SJSA1 (cell line): ENCODE results near the gene CPT1A. TPM values are rescaled to one million over a fixed set of nuclear protein-coding genes. Genes with fewer than 3 reads are reported as not detected.
"Not testable (repeated sequence)": the region's sequence is repeated elsewhere in the genome, so short reads cannot be mapped to it uniquely, and the experiment has no call there.

Source experiments
- DNase-seq, 2 experiments: peaks; one replicate each; pipeline ENCODE4 v3.0.0-alpha.2; 2015 to 2020; ENCODE audit warnings: low spot score in 2 of 2, low read depth in 1 of 2
- H3K27ac ChIP-seq: fragments of 250-450 bp; sonication (Bioruptor Pico); 2 replicates; pipeline ENCODE4 v1.5.1; 2020; ENCODE audit warnings: mild to moderate bottlenecking, moderate library complexity
- H3K27me3 ChIP-seq: fragments of 250-450 bp; sonication (Bioruptor Pico); replicated peaks from 2 replicates; pipeline ENCODE4 v1.5.1; 2020; ENCODE audit warnings: mild to moderate bottlenecking, moderate library complexity
- H3K36me3 ChIP-seq: fragments of 250-450 bp; sonication (Bioruptor Pico); 2 replicates; pipeline ENCODE4 v1.5.1; 2020; ENCODE audit warnings: mild to moderate bottlenecking
- H3K4me1 ChIP-seq: fragments of 250-450 bp; sonication (Bioruptor Pico); replicated peaks from 2 replicates; pipeline ENCODE4 v1.6.1; 2021; ENCODE audit warnings: mild to moderate bottlenecking
- H3K4me3 ChIP-seq: fragments of 250-450 bp; sonication (Bioruptor Pico); 2 replicates; pipeline ENCODE4 v1.5.1; 2020; ENCODE audit warnings: mild to moderate bottlenecking
- H3K9me3 ChIP-seq: fragments of 250-450 bp; sonication (Bioruptor Pico); replicated peaks from 2 replicates; pipeline ENCODE4 v1.5.1; 2020; ENCODE audit warnings: mild to moderate bottlenecking
- total RNA-seq: library from RNA; depleted of rRNA; stranded (reverse); fragments of >200 nt; shearing (Covaris generic); gene quantifications from 2 replicates; pipeline ENCODE4 v1.2.3, GENCODE V29; 2014

Gene CPT1A
- total RNA-seq, 1 experiment from 2014 or later = 61.1 TPM

DNA sequence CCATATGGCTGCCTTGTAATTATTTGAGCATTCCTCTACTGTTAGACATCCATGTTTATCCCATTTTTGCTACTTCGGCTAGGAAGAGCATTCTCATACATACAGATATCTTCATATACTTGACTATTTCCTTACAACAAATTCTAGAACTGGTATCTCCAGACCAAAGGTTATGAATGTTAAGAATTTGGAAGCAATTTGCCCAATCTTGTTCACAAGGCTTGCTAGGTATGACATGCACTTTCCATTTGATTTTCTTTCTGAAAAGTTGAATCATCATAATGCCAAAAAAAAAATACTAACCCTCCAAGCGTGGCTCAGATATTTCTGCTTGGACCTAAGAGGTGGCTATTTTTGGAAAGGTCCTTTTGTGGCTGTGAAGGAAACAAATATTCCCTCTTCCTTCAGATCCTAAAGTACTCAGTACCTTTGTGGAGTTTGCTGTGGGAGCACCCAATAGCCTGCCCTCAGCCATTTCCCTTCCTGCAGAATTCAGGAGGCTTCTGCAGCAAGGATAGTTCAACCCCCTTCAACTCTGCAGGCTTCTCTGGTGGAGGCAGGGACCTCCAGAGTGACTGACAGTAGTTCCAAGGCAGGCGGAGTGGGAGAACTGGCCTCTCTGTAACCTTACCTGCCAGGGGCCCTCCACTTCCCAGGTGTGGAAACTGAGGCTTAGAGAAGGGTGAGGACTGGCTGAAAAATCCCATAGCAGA is 22.0 kb upstream of the CPT1A start:
- Histone ChIP-seq H3K36me3 (no peaks in the 10 kb centered on the region), H3K27me3 (no peaks in the 10 kb centered on the region)
- DNase-seq = no peak

DNA sequence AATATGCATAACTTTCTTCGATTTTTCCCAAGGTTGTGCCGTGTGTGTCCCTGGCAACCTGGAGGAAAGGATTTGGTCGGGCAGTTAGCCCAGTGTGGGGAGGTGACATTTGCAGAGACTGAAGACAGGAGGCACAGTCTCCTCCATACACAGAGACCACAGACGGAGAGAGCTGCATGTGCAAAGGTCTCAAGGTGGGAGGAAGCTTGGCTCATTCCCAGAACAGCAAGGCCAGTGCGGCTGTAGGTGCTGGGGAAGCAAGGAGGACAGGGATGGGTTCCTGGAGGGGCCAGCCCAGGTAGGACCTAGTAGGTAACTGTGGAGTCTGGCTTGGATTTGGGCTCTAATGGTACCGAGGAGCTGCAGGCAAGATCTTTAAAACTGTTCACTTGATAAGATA is 20.7 kb upstream of the CPT1A start:
- DNase-seq = no peak
- Histone ChIP-seq H3K27me3 (0 out of 2 replicates have a peak, but pooled peaks cover 2% of the 10 kb centered on the region), H3K4me3 (no peak overlapping the region), H3K9me3 (peaks cover 11% of the 10 kb centered on the region), H3K4me1 (no peaks in the 10 kb centered on the region), H3K36me3 (no peaks in the 10 kb centered on the region), H3K27ac (no peak overlapping the region)

More for the DNA sequence above, 22.0 kb upstream of the CPT1A start:
- Histone ChIP-seq H3K9me3 (peaks cover 11% of the 10 kb centered on the region), H3K27ac (no peak overlapping the region), H3K4me1 (no peaks in the 10 kb centered on the region), H3K4me3 (no peak overlapping the region)

DNA sequence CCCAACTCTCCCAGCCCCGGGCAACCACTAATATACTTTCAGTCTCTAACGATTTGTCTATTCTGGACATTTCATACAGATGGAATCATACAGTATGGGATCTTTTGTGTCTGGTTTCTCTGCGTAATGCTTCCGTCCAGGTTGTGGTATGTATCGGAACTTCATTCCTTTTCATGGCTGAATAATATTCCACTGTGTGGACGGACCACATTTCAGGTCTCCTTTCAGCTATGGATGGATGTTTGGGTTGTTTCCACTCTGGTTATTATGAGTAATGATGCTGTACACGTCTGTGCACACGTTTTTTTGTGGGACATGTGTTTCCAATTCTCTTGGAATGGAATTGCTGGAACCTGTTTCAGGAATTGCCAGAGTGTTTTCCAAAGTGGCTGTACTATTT is 17.4 kb upstream of the CPT1A start:
- no peaks in the 10 kb centered on the region for H3K36me3 ChIP-seq
- H3K27me3 ChIP-seq = peaks cover 14% of the 10 kb centered on the region
- no peak overlapping the region for H3K4me3 ChIP-seq
- peaks cover 7% of the 10 kb centered on the region for H3K9me3 ChIP-seq
- DNase-seq = no peak
- H3K27ac ChIP-seq = no peak overlapping the region
- peaks cover 14% of the 10 kb centered on the region for H3K4me1 ChIP-seq

DNA sequence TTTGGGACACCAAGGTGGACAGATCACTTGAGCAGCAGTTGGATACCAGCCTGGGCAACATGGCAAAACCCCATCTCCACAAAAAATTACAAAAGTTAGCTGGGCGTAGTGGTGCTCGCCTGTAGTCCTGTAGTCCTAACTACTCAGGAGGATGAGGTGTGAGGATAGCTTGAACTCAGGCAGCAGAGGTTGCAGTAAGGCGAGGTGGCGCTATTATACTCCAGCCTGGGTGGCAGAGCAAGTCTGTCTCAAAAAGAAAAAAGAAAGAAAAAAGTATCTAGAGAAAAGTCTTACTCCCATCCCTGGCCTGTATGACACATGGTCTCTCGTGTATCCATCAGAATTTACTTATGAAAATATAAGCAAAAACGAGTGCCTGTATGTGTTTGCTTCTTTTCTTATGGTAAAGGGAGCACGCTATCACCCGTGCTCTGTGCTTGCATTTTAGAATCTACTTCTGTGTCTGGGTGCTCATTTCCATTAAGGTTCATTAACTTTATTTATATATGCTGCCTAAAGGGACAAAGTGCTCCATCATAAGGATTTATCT is 15.4 kb upstream of the CPT1A start:
- Histone ChIP-seq H3K4me3 (no peak overlapping the region), H3K9me3 (no peaks in the 10 kb centered on the region), H3K27me3 (peaks cover 24% of the 10 kb centered on the region), H3K27ac (no peak overlapping the region), H3K4me1 (peaks cover 18% of the 10 kb centered on the region), H3K36me3 (no peaks in the 10 kb centered on the region)
- DNase-seq = no peak

DNA sequence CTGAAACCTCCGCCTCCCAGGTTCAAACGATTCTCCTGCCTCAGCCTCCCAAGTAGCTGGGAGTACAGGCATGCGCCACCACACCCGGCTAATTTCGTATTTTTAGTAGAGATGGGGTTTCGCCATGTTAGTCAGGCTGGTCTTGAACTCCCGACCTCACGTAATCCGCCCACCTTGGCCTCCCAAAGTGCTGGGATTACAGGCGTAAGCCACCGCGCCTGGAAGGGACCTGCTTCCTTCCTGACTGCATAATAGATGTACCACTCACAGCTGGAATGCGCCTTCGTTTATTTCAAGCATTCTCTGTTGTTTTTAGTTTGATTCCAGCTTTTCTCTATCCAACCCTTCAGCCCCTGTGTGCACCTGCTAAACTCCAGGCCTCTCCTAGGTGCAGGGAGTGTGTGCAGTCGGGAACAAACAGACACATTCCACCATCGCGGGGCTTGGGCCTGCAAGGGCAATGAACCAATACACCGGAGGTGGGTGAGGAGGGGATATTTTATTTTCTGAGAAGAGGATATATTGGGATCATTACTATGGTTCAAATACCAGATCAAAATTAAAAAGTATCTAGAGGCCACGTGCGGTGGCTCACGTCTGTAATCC is 14.8 kb upstream of the CPT1A start:
- H3K4me3 ChIP-seq, H3K27ac ChIP-seq, H3K36me3 ChIP-seq, H3K9me3 ChIP-seq, DNase-seq: not testable (repeated sequence)
- Histone ChIP-seq H3K27me3 (peaks cover 24% of the 10 kb centered on the region), H3K4me1 (peaks cover 18% of the 10 kb centered on the region)

DNA sequence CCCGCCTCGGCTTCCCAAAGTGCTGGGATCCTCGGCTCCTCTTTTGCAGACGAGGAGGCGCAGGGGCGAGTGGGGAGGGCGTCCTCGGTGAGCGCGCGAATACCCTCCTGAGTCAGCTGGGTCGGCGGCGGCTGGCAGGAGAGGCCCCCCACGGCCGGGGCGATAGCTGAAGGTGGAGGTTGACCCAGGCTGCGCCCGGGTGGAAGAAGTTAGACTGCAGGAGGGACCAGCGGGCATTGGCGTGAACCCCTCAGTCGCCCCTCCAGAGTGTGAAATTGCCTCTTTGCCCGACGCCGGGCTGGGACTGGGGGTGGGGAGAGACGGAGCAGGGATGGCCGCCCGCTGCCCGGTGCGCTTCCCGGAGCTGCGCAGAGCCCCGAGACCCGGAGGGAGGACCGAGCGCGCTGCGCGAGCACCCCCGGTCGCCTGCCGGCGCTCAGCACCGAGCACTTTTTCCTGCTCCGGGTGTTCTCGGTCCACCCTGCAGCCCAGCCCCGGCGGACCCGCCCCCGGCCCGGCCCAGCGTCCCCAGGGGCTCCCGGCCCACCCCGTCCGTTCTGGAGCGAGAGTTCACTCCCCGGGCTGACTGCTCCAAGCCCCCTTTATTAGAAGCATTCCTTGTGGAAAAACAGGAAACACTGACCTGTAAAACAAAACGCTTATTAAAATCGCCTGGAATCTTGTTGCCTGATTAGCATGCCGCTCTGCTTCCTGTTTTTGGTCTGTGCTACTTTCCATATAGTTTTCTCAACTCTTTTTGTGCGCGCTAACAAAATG is 13.7 kb upstream of the CPT1A start:
- H3K27ac ChIP-seq = no peak overlapping the region
- peak; percentile 74 to 84 for DNase-seq
- H3K36me3 ChIP-seq = no peaks in the 10 kb centered on the region
- peak overlapping the region; percentile 41 for H3K4me3 ChIP-seq
- H3K4me1 ChIP-seq = peaks cover 18% of the 10 kb centered on the region
- peaks cover 24% of the 10 kb centered on the region for H3K27me3 ChIP-seq
- H3K9me3 ChIP-seq = no peaks in the 10 kb centered on the region

DNA sequence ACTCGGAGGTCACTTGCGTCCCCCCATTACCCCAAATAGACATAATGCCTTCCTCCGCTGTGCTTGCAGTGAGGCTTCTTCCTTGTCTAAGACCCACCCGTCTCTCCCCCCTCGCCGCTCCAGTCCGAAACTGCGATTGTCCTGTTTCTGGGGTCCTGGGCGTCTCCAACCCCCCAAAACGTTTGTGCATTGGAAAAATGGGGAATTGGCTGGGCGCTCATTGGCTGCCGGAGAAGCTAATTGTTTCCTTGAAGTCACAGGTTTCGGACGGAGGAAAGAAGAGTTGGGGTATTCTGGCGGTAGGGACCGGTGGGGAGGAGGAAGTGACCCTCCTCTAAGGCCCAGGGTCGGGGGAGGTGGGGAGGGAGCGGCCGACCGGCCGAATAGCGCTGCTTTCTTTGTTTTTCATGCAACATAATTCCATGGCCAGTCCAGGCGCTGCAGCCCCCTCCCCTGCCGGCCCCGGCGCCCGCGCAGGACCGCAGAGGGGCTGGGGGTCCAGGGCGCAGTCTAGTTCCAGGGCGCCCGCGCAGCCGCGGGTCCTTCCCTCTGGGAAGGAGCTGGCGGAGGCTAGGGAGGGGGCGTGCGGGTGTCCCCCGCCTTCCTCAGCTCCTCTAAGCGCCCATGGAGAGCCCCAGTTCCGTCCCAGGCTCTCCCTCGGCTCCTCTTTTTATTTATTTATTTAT is 12.7 kb upstream of the CPT1A start:
- Histone ChIP-seq H3K27ac (no peak overlapping the region), H3K4me3 (peak overlapping the region; percentile 41), H3K4me1 (peaks cover 18% of the 10 kb centered on the region), H3K9me3 (no peaks in the 10 kb centered on the region), H3K36me3 (no peaks in the 10 kb centered on the region), H3K27me3 (peaks cover 24% of the 10 kb centered on the region)
- no peak for DNase-seq

DNA sequence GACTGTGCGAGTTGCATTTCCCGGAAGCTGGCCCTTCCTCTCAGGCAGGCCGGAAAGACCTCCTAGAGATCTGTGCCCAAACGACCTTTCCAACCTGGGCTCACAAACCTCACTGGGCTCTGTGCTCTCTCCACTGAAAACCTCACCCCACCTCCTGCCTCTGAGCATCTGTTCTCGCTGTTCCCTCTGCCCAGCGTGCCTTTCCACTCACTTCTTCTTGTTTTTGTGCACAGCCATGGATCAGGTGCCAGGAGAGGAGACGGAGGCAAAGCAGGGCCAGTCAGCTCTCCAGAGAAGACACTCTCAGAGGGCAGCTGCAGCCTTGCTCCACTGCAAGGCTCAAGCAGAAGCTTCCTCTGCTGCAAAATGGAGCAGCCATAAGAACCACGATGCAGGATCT is 10.9 kb upstream of the CPT1A start:
- Histone ChIP-seq H3K9me3 (no peaks in the 10 kb centered on the region), H3K4me1 (peaks cover 18% of the 10 kb centered on the region), H3K4me3 (no peak overlapping the region), H3K36me3 (no peaks in the 10 kb centered on the region), H3K27ac (no peak overlapping the region), H3K27me3 (peaks cover 26% of the 10 kb centered on the region)
- DNase-seq = no peak

DNA sequence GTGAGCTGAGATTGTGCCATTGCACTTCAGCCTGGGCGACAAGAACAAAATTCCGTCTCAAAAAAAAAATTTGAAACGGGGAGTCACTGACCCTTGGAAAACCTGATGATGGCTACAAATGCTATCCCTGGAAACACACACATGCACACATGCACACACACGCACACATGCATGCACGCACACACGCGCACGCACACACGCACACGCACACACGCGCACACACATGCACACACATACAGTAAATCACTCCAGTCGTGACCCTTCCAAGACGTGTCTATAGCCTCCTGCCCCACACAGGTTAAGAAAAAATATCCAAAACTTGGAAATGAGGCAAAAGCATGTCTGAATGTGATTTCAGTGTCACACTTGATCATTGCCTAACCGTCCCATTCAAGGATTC is 6.7 kb upstream of the CPT1A start:
- H3K27ac ChIP-seq = no peak overlapping the region
- H3K4me3 ChIP-seq = no peak overlapping the region
- DNase-seq = no peak
- no peaks in the 10 kb centered on the region for H3K36me3 ChIP-seq
- H3K27me3 ChIP-seq = peaks cover 5% of the 10 kb centered on the region
- H3K4me1 ChIP-seq = no peaks in the 10 kb centered on the region
- no peaks in the 10 kb centered on the region for H3K9me3 ChIP-seq

DNA sequence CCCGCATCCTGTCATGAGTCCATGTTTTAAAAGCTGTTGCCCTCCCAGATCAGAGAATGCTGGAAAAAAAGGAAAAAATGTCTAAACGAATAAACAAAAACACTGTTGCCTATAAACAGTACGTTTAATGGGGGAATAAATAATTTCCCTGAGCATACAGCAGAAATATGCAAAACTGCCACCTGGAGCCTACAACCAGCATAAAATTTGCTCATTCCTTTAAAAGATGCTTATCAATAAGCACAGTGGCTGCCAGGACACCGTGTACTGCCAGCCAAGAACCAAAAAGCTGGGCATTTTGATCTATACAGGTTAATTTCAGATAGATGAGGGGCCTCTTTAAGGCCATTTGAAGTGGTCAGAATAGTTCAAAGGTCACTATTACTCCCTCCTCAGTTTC is 5.7 kb upstream of the CPT1A start:
- Histone ChIP-seq H3K9me3 (no peaks in the 10 kb centered on the region), H3K27ac (no peak overlapping the region), H3K27me3 (peaks cover 3% of the 10 kb centered on the region; the same call in 1 of the 2 replicates), H3K36me3 (no peaks in the 10 kb centered on the region), H3K4me3 (no peak overlapping the region), H3K4me1 (no peaks in the 10 kb centered on the region)
- DNase-seq = no peak

DNA sequence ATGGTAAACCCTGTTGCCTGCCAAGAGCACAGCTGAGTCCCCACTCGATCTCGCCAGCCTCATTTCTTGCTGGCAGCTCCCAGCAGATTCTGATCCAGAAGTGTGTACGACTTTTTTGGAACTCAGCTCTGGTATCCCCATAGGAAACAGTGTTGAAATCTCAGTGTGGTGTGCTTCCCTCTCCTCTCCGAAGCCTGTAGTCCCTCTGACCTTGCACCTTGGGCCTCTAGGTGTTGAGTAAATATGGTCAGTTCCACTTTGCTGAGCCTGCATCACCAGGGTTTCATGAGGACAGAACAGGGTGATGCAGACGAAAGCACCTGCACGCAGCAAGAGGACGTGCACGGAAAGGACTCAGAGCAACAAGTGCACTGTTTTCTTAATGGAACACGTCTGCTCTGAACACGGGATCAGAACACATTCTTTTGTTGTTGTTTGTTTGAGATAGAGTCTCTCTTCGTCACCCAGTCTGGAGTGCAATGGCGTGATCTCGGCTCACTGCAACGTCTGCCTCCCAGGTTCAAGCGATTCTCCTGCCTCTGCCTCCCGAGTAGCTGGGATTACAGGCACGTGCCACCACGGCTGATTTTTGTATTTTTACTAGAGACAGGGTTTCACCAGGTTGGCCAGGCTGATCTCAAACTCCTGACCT is 3.8 kb upstream of the CPT1A start:
- no peak for DNase-seq
- H3K9me3 ChIP-seq = no peaks in the 10 kb centered on the region
- no peak overlapping the region for H3K27ac ChIP-seq
- 0 out of 2 replicates have a peak, but pooled peaks cover 3% of the 10 kb centered on the region for H3K36me3 ChIP-seq
- H3K4me3 ChIP-seq = no peak overlapping the region
- peaks cover 3% of the 10 kb centered on the region; the same call in 1 of the 2 replicates for H3K27me3 ChIP-seq
- H3K4me1 ChIP-seq = peaks cover 11% of the 10 kb centered on the region

DNA sequence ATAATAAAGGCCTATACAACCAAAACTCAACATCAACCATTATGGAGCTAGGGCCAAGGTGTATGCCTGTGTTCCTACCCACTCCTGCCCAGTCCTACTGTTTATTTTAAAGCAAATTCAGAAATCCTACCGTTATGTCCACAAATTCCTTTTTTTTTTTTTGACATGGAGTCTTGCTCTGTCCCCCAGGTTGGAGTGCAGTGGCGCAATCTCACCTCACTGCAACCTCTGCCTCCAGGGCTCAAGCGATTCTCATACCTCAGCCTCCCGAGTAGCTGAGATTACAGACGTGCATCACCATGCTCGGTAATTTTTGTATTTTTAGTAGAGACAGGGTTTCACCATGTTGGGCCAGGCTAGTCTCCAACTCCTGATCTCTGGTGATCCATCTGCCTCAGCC is 3.1 kb upstream of the CPT1A start:
- Histone ChIP-seq H3K4me1 (peaks cover 17% of the 10 kb centered on the region), H3K9me3 (no peaks in the 10 kb centered on the region), H3K4me3 (no peak overlapping the region), H3K36me3 (0 out of 2 replicates have a peak, but pooled peaks cover 3% of the 10 kb centered on the region), H3K27ac (no peak overlapping the region), H3K27me3 (peaks cover 3% of the 10 kb centered on the region; the same call in 1 of the 2 replicates)
- DNase-seq = no peak

DNA sequence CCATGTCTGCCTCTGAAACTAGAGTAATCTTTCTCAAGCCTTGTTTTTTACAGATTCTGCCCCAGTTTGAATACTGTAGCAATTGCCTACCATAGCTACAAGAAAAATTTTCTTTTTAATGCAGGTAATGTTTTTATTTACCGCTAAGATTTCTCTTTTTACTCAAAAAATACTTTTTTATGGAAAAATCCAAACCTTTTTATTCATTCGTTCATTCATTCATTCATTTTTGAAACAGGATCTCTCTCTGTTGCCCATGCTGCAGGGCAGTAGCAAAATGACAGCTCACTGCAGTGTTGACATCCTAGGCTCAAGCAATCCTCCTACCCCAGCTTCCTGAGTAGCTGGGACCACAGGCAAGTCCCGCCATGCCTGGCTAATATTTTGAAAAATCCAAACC is 2.7 kb upstream of the CPT1A start:
- Histone ChIP-seq H3K4me3 (no peak overlapping the region), H3K27me3 (peaks cover 3% of the 10 kb centered on the region; the same call in 1 of the 2 replicates), H3K9me3 (no peaks in the 10 kb centered on the region), H3K4me1 (peaks cover 22% of the 10 kb centered on the region), H3K36me3 (0 out of 2 replicates have a peak, but pooled peaks cover 3% of the 10 kb centered on the region), H3K27ac (no peak overlapping the region)
- DNase-seq = no peak
